Right lobe of liver (tissue), 6 donors: ENCODE data around the gene NTM. TPM values are rescaled to one million over a fixed set of nuclear protein-coding genes. Genes with fewer than 3 reads are reported as not detected.
A peak's percentile ranks its signal among the peaks of the same experiment; 100 is the strongest.
"Not testable (repeated sequence)": the region's sequence is repeated elsewhere in the genome, so short reads cannot be mapped to it uniquely, and the experiment has no call there.

Source experiments
- ATAC-seq, 4 donors: fragments of 200-7000 bp; cut with Tn5 transposase; one replicate each; pipeline ENCODE4 v1.9.1; 2020; ENCODE audit warnings: mild to moderate bottlenecking in 4 of 4, moderate library complexity in 4 of 4
- DNase-seq, 3 donors: peaks; one replicate each; pipeline ENCODE4 v3.0.0-alpha.2; 2020
- H3K27ac ChIP-seq, 3 donors: fragments of 200-600 bp; one replicate each; pipeline ENCODE4 v1.8.0; 2022
- H3K27me3 ChIP-seq, 2 donors: fragments of 200-600 bp; one replicate each; pipeline ENCODE4 v1.8.0; 2022
- H3K36me3 ChIP-seq, 4 donors: fragments of 200-600 bp; sonication (generic) in 1 of 4; one replicate each; pipeline versions ENCODE4 v1.5.1 to v1.8.0; 2017 to 2022; ENCODE audit warnings: control low read depth in 1 of 4
- H3K4me1 ChIP-seq, 4 donors: fragments of 200-600 bp; sonication (generic) in 1 of 4; one replicate each; pipeline versions ENCODE4 v1.5.1 to v1.8.0; 2017 to 2022; ENCODE audit warnings: control low read depth in 1 of 4
- H3K4me3 ChIP-seq, 3 donors: fragments of 200-600 bp; one replicate each; pipeline ENCODE4 v1.8.0; 2022
- H3K9me3 ChIP-seq, 4 donors: fragments of 200-600 bp; sonication (generic) in 1 of 4; one replicate each; pipeline versions ENCODE4 v1.5.1 to v1.8.0; 2017 to 2022; ENCODE audit warnings: control low read depth in 1 of 4
- CTCF ChIP-seq, 4 donors: fragments of 200-600 bp in 3 of 4; fragments of 450-650 bp in 1 of 4; IDR thresholded peaks; one replicate each; pipeline versions ENCODE4 v1.5.1 to v1.8.0; 2016 to 2022; ENCODE audit warnings: antibody characterized with exemption in 4 of 4, mild to moderate bottlenecking in 2 of 4
- POLR2A ChIP-seq: fragments of 450-650 bp; IDR thresholded peaks from one replicate; pipeline ENCODE4 v1.6.1; 2017; ENCODE audit warnings: antibody characterized with exemption, mild to moderate bottlenecking
- WGBS: methylation state at CpG from one replicate; pipeline ENCODE4 v1.1.6; 2018; ENCODE audit warnings: low coverage, low lambda C conversion rate; ENCODE audit not compliant: insufficient coverage; ENCODE audit errors: missing lambda C conversion rate; 5-methylcytosine and 5-hydroxymethylcytosine counted together
- intact Hi-C, 2 donors: fragments of 100-400 bp; cut with DNase I; formaldehyde crosslinking; loops; one replicate each; pipeline versions ENCODE4 v1.11.2 to v1.14.1; 2022
- total RNA-seq, 6 experiments: library from RNA; depleted of rRNA in 2 of 6; stranded (reverse); fragments of >200 nt in 2 of 6; fragmentation: NEBNext Ultra II Directional in 3 of 6; extraction: Animal tissue kit (Norgen Biotek cat#: 25700) in 3 of 6; gene quantifications; one replicate each; pipeline versions ENCODE4 v1.1.0 to v1.2.4, GENCODE V29; 2016 to 2023
- donor health status: DM: no; HTN: yes; CAD: no.
- donor health status: DM: no; HTN: no; CAD: no.
- donor health status: DM: no; HTN: no; CAD: no.
- donor health status: DM: no; HTN: yes; CAD: no.
- donor health status: DM: no; HTN: yes; CAD: no.

Gene NTM
- total RNA-seq, 6 experiments from 2014 or later: 0.35 TPM; not detected in 5

DNA sequence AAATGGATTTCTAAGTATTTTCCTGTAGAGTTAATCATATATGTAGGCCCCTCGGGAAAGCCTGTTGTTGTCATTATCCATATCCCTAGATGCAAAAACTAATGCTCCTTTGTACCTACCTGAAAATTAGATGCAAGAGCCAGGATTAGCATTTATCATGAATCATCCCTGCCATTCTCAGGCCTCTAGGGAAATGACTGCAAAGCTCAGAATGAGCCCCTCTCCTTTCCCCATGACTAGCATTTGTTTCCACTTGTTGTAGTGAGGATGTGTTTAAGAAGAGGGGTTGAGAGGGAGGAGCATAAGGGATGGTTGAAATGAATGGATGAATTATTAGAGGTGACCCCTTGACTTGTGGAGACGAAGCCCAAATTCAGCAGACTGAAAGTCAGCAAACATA lies 537.9 kb downstream of the NTM start:
- H3K27ac ChIP-seq: no peak overlapping the region
- 54% methylated on average over 2 of the region's 2 CpGs for WGBS
- TF ChIP-seq CTCF (IDR thresholded peaks at IDR 0.05) (no peak), POLR2A (no peak)
- DNase-seq (no peak), ATAC-seq (no peak)
- H3K9me3 ChIP-seq: no peaks in the 10 kb centered on the region
- peaks cover 4 to 5% of the 10 kb centered on the region in 2 donors for H3K27me3 ChIP-seq
- H3K36me3 ChIP-seq: no peaks in the 10 kb centered on the region
- peaks cover 0 to 5% (median 0%) of the 10 kb centered on the region in 4 donors for H3K4me1 ChIP-seq
- intact Hi-C loops: no loop called here
- H3K4me3 ChIP-seq: no peak overlapping the region

DNA sequence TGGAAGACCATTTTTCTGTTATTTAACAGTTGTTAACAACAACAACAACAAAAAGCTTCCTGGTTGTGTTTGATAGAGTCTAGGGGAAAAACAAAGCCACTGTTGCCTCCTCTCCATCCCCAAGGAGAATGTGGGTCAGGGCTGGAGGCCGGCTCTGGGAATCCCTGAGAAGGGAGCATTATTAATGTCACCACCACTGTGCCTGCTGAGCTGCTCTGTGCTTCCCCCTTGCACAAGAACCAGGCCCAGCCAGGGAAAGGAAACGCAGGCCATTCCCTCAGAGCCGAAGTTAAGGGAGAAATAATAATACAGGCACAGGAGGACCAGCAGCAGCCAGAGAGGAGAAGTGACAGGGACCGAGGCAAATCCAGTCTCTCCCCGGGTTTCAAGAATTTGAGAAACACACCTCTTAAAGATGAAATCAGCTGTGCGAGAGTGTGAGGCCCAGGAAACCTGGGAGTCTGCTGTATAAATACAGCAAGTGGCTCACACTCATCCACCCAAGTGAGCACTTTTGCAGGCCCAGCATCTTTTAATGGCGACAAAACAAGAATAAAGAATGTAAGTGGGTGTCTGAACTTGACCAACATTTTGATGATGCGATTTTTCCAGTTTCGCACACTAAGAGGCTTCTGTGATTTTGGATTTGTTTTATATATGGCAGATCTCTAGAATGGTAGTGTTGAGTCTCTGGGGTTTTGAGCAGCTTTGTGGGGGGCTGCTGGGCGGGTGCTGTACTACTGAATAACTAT lies 539.2 kb downstream of the NTM start:
- intact Hi-C loops: no loop called here
- no peak for ATAC-seq
- Histone ChIP-seq H3K4me3 (no peak overlapping the region), H3K27me3 (peaks cover 4 to 5% of the 10 kb centered on the region in 2 donors), H3K27ac (no peak overlapping the region), H3K36me3 (no peaks in the 10 kb centered on the region), H3K4me1 (peaks cover 0 to 5% (median 0%) of the 10 kb centered on the region in 4 donors), H3K9me3 (no peaks in the 10 kb centered on the region)
- no peak for DNase-seq
- no peak for TF ChIP-seq POLR2A
- TF ChIP-seq CTCF (IDR thresholded peaks at IDR 0.05): no peak
- WGBS: 42% methylated on average over 10 of the region's 10 CpGs

DNA sequence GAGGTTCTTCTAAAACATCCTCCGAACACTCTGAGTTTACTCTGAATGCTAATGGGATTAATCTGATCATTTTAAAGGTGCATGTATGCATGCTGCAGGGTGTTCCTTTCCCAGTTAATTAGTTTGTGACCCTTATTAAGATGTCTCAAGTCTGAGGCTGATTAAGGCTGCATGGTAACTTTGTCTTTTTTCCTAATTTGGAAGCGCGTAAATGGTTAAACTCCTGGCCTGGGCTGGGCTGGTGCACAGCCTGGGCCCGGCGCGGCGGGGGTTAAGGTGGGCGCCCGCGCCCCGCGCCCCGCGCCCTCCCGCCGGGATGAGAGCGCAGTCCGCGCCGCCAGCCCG lies 539.7 kb downstream of the NTM start:
- intact Hi-C loops: no loop called here
- 38% methylated on average over 3 of the region's 21 CpGs for WGBS
- H3K4me3 ChIP-seq: no peak overlapping the region
- no peaks in the 10 kb centered on the region for H3K36me3 ChIP-seq
- ATAC-seq (no peak), DNase-seq (no peak)
- H3K4me1 ChIP-seq: peaks cover 0 to 5% (median 0%) of the 10 kb centered on the region in 4 donors
- no peaks in the 10 kb centered on the region for H3K9me3 ChIP-seq
- peaks cover 4 to 5% of the 10 kb centered on the region in 2 donors for H3K27me3 ChIP-seq
- no peak for TF ChIP-seq POLR2A
- TF ChIP-seq CTCF (IDR thresholded peaks at IDR 0.05): no peak
- H3K27ac ChIP-seq: no peak overlapping the region

DNA sequence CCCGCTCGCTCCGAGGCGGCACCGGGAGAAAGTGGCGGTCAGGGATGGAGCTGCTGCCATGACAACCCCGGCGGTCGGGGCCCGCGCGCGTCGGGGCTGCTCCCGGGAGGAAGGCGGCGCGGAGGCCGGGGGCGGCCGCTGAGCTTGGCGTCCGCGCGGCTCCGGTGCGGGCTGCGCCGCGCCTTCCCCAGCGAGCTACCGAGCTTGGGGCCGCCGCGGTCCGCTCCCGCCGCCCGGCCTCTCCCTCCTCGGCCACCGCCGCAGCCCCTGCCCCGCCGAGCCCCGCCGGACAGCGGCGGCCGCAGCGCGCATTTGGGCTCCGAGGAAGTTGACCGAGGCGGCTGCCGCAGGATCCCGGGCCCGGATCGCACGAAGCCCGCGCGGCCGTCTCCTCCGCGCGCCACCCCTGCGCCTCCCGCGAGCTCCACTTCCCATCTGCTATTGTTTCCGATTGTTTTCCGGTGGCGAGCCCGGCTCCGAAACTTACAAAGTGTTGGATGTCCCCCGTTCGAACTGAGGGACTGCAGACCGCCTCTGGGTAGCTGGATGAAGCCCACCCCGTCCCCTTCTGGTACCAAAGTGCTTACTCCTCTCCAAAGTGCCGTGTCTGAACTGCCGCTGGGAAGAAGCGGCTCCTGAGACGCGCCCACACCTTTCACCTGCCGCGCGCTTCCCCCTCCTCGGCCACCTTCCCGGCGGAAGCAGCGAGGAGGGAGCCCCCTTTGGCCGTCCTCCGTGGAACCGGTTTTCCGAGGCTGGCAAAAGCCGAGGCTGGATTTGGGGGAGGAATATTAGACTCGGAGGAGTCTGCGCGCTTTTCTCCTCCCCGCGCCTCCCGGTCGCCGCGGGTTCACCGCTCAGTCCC lies 540.3 kb downstream of the NTM start:
- DNase-seq: no peak

GRCh38 chr11:131911388-131912032 lies 541.1 kb downstream of the NTM start:
- H3K27me3 ChIP-seq, H3K4me3 ChIP-seq, H3K36me3 ChIP-seq, H3K4me1 ChIP-seq, DNase-seq, intact Hi-C loops, H3K9me3 ChIP-seq, H3K27ac ChIP-seq: not testable (repeated sequence)
- 6% methylated on average over 7 of the region's 36 CpGs for WGBS
- peak in 1 of 4 donors; percentile 22 for ATAC-seq

More for the DNA sequence above, 540.3 kb downstream of the NTM start:
- H3K27ac ChIP-seq: no peak overlapping the region
- 1% methylated on average over 20 of the region's 105 CpGs for WGBS
- peaks cover 0 to 5% (median 0%) of the 10 kb centered on the region in 4 donors for H3K4me1 ChIP-seq
- TF ChIP-seq CTCF (IDR thresholded peaks at IDR 0.05) (no peak), POLR2A (no peak)
- peak in 1 of 4 donors; percentile 10 for ATAC-seq
- no peak overlapping the region for H3K4me3 ChIP-seq
- H3K27me3 ChIP-seq: peaks cover 4 to 5% of the 10 kb centered on the region in 2 donors
- no peaks in the 10 kb centered on the region for H3K36me3 ChIP-seq
- intact Hi-C loops: no loop called here
- H3K9me3 ChIP-seq: no peaks in the 10 kb centered on the region
